Globus pallidus (tissue), 1 donor: ENCODE results near the gene WDR33.
A peak's percentile ranks its signal among the peaks of the same experiment; 100 is the strongest.

Experiments
- DNase-seq: peaks from one replicate; pipeline ENCODE4 v3.0.0-alpha.2; 2015; ENCODE audit warnings: low spot score

WDR33 gene

GRCh38 chr2:127672341-127673224 lies 138.4 kb downstream of the WDR33 start:
- DNase-seq: no peak

GRCh38 chr2:127671557-127672302 lies 139.2 kb downstream of the WDR33 start:
- DNase-seq: no peak

GRCh38 chr2:127670957-127671290 lies 140.0 kb downstream of the WDR33 start:
- DNase-seq: no peak

GRCh38 chr2:127670055-127670956 lies 140.7 kb downstream of the WDR33 start:
- no peak for DNase-seq

GRCh38 chr2:127669056-127669455 lies 141.9 kb downstream of the WDR33 start:
- no peak for DNase-seq

- no peak for DNase-seq
Measured at GRCh38 chr2:127665267-127665893, 145.6 kb downstream of the WDR33 start.

- DNase-seq: no peak
Measured at GRCh38 chr2:127664895-127665225, 146.1 kb downstream of the WDR33 start.

GRCh38 chr2:127664065-127664894 lies 146.7 kb downstream of the WDR33 start:
- DNase-seq: no peak

GRCh38 chr2:127663566-127664064 lies 147.4 kb downstream of the WDR33 start:
- DNase-seq: no peak

GRCh38 chr2:127662937-127663565 lies 147.9 kb downstream of the WDR33 start:
- no peak for DNase-seq

- DNase-seq: no peak
Measured at GRCh38 chr2:127661949-127662510, 148.9 kb downstream of the WDR33 start.

- DNase-seq: peak; percentile 84
Measured at GRCh38 chr2:127661072-127661649, 149.8 kb downstream of the WDR33 start.

GRCh38 chr2:127660291-127660578 lies 150.7 kb downstream of the WDR33 start:
- DNase-seq: no peak

- no peak for DNase-seq
Measured at GRCh38 chr2:127659408-127660290, 151.3 kb downstream of the WDR33 start.

- no peak for DNase-seq
Measured at GRCh38 chr2:127658641-127659407, 152.1 kb downstream of the WDR33 start.

- no peak for DNase-seq
Measured at GRCh38 chr2:127658146-127658545, 152.8 kb downstream of the WDR33 start.

- DNase-seq: no peak
Measured at GRCh38 chr2:127657232-127657595, 153.8 kb downstream of the WDR33 start.

- DNase-seq: no peak
Measured at GRCh38 chr2:127656569-127657231, 154.3 kb downstream of the WDR33 start.
